HG02763 (cell line): Measurements from ENCODE around the gene DISC1.

Experiments
- ATAC-seq: cut with Tn5 transposase; IDR thresholded peaks from one replicate; pipeline ENCODE4 v1.9.1; 2021; ENCODE audit warnings: mild to moderate bottlenecking, moderate library complexity; ENCODE audit not compliant: unreplicated experiment

The DISC1 gene

DNA sequence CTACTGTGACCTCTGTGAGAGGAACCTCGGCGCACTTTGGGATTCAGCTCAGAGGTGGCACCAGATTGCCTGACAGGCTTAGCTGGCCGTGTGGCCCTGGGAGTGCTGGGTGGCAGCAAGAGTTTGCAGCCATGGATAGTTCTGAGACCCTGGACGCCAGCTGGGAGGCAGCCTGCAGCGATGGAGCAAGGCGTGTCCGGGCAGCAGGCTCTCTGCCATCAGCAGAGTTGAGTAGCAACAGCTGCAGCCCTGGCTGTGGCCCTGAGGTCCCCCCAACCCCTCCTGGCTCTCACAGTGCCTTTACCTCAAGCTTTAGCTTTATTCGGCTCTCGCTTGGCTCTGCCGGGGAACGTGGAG lies 67.5 kb downstream of the DISC1 start:
- no peak for ATAC-seq

DNA sequence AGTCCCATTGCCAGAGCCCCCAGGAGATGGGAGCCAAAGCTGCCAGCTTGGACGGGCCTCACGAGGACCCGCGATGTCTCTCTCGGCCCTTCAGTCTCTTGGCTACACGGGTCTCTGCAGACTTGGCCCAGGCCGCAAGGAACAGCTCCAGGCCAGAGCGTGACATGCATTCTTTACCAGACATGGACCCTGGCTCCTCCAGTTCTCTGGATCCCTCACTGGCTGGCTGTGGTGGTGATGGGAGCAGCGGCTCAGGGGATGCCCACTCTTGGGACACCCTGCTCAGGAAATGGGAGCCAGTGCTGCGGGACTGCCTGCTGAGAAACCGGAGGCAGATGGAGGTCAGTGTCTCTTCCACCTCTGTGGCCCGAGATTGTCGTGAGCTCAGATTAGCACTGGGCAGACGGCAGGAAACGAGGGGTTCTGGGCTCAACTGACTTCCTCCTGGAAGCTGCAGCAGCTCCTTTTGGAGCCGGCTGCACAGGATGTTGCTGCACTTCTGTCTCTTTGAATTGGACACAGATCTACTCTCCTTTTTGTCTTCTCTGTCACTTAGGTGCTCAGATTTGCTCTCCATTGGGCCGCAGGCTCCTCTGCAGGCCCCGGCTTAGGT lies 68.0 kb downstream of the DISC1 start:
- no peak for ATAC-seq

DNA sequence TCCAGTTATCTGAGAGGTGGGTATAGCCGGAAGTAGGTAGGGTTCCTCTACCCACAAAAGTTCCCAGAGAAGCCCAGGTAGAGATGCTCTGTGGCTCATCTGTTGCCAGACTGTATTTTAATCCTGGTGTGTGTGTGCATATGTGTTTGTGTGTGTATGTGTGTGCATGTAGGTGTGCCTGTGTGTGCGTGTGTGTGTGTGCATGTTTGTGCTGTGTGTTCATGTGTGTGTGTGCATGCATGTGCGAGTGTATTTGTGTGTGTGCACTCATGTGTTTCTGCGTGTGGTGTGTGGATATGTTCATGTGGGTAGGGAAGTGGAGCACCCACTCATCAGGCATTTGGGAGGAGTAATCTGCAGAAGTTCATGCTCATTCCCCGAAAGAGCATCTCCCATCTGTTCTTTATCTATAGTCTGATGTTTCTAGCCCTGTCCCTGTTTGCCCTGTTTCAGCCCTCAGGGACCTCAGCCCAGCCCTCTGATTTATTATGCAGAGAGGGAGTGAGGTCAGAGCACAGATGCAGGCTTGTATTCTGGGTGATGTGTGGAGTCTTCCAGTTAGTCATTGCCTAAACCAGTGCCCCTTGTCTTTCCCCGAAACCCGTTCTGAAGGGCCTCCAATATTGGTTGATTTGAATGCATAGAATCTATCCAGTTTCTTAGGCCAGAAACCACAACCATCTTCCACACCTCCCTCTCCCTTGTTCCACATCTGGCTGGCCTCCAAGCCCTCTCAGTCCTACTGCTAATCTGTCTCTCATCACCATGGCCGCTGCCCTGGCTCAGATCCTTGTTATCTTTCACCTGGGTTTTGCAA lies 69.1 kb downstream of the DISC1 start:
- ATAC-seq: no peak

DNA sequence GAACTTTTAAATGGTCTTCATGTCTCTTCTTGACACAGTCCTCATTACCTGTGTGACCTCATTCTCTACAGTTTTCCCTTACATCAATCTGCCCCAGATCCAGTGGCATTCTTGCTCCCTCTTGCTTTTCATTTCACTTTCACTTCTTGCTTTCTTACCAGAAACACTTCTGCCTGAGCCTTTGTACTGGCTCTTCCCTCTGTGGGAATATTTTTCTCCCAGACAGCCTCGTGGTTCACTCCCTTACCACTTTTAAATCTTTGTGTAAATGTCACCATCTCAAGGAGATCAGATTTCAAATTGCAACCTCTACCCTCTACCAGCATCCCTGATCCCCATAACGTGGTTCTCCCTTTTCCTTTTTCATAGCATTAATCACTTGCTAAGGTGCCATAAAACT lies 73.2 kb downstream of the DISC1 start:
- ATAC-seq: no peak

DNA sequence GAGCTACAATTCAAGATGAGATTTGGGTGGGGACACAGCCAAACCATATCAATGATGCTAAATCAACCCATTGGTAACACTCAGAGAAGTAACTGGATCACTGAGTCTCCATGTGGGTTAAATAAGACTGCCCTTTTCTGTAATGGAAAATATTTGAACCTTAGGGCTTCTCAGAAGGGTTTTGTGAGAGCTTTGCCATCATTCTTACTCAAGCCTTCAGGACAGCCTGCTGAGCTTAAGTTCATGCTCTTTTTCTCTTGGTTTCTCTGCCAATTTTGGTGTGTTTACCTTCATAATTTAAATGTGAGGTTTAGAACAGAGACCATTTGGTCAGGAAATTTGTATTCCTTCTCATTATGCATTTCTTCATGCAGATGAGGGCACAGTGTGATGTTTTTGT lies 74.7 kb downstream of the DISC1 start:
- no peak for ATAC-seq

DNA sequence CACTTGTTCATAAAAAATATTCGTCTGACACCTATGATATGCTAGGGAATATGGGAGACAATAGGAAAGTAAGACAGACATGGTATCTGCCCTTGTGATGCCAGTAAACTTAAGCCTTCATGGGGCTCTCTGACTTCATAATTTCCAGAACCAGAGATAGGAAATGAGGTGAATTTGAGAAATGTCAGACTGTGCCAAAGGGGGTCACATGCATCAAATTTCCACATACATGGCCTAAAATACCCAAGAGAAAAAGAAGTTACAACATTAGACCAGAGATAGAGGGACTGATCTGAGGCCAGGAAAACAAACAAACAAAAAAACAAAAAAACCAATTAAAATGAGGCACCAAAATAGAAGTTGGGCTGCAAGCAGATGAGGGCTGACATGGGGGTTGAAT lies 75.7 kb downstream of the DISC1 start:
- no peak for ATAC-seq

DNA sequence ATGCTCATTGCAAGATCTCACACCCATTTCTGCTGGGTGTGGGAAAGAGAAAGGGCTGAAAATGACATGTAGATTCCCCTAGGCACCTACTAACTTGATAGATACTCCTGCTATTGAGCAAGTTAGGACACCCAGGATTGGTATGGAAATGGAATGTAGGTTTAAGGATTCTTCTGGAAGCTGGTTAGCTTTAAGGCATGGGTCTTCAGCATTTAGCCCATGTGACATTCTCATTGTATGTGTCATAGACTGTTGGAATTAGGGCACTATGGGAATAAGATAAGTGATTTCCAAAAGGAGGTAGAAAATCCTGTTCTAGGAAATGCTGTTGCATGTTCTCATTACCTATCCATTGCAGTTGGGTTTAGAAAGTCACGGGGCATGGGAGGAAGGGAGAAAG lies 76.2 kb downstream of the DISC1 start:
- ATAC-seq: no peak

DNA sequence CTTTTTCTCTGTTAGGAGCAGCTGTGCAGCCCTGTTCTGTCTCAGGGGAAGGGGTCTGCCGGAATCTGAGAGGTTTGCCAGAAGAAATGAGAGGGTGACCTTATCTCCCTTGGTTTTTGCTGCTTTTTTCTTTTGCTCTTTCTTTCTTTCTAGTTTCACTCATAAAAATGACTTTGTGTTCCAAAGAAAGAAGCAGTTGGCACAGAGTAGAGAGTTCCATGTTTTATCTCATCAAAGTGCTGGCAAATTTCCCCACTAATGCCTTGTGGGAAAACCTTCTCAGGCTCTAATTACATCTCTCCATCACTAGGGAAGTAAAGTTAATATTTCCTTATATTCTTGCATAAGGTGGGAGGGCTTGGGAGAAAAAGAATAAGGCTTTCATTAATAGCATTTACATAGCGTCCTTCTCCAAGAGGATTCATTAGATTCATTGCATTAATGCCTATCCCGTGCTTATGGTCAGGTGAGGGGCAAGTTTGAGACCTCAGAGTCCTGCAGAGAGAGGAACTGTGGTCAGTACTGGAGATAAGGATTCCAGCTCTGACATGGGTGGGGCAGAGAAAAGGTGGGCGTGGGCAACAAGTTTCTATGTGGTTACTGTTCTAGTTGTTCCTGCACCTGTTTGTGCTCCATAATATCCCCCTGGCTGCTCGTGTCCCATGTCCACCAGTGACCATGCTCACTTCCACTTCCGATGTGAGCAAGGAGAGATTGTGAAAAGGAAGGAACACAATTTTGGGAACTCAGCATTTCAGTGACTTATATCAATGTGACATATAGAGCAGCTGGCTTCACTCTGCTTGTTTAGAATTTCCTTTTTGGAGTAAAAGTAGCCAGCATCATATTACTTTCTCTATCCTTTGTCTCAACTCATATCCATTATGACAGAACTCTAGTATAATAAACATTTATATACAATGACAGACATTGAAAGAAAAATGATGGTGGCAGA lies 79.5 kb downstream of the DISC1 start:
- ATAC-seq: no peak

DNA sequence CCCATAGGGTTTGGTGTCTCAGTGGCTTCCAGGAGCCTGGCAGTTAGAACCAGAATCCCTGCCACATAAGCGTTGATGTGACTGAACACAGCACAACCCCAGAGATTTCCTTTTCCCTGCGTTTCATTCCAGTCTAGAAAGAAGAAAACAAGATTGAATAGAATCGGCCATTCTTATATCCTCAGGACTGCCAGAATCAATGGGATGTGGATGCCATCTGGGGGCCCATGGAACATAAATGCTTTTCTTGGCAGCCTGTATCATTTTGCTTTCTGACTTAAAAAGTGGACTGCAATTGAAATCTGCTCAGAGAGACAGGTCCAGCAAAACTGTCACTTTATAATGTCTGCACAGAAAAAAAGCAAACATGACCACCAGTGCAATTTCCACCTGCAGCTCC lies 80.3 kb downstream of the DISC1 start:
- no peak for ATAC-seq

DNA sequence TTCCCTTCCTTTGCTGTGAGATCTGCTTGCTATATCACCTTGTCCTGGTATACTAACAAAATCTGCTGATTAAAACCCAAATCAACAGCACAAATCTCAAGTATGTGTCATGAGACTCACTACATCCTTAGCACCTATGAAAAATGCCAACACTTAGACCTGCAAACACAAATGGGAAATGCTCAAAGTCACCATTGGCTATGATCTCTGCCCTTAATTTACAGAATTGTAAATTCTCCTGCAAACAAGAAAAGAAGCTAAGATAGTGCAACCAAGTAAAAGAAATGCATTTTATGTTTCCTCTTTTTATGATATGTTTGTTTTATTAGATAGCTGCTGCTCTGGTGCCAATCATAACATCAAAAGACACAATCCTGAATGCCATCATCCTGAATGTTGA lies 80.8 kb downstream of the DISC1 start:
- no peak for ATAC-seq

DNA sequence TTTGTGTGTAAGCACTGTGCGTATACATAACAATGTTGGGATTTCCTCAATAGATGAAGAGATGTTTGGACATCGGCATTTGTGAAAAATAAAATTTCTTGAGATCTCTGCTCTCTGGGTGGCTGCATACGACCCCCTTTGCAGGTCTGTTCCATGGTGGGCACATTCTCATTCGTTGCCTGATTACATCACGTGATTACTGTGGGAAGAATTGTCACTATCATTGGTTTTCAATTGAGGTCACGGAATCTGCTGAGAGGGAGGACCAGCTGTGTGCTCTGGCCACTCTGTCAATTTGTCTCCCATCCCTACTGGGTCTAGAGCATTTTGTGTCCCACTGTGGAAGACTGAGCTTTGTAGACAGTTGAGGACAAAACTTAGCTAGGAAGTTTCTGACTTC lies 81.8 kb downstream of the DISC1 start:
- ATAC-seq: no peak

DNA sequence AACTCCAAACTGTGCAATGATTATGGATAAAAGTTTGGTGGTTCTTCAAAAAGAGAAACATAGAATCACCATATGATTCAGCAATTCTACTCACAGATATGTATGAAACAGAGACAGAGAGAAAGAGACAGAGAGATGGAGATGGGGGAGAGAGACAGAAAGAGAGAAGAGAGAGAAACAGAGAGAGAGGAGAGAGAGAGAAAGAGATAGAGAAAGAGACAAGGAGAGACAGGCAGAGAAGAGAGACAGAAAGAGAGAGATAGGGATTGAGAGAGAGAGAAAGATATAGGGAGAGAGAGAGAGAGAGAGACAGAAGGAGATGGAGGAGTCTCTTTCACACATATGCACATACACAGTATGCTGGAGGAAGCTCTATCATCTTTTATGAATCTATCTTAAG lies 87.8 kb downstream of the DISC1 start:
- no peak for ATAC-seq

DNA sequence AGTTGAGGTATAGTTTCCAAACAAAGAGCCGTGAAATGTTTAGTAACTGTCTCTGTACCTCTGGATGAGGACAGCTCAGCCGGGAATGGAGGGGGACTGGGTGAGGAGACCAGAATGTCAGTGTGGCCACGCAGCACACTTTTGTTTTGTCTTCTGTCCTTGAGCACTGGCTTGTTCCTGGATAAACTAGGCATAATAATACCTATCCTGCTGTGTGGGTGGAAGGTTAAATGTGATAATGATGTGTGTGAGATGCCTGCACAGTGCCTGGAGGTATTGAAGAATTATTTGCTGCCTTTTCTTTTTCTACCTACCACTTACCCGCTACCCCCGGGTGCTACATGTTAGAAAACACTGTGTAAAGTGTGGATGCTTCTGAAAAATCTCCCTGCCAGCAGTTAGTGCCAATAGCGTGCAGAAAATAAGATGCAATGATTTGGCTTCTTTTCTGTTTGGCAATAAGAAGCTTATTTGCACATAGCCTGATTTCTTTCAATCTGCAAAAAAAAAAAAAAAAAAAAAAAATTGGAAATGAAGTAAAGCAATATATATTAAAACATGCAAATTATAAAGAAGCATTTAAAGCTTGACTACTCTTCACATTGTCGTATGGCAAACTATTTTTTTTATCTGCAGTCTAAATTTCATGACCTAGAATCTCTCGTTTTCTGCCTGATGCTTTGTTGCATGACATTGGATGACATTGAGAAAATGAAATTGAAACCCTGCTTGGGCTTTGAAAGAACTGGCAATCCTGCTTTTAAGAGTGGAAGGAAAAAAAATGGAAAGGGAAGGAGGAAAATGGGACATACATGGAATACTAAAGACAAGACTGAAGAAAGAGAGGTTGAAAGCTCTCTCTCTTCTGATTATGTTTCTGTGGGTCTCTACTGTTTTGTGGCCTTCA lies 89.5 kb downstream of the DISC1 start:
- ATAC-seq: no peak

DNA sequence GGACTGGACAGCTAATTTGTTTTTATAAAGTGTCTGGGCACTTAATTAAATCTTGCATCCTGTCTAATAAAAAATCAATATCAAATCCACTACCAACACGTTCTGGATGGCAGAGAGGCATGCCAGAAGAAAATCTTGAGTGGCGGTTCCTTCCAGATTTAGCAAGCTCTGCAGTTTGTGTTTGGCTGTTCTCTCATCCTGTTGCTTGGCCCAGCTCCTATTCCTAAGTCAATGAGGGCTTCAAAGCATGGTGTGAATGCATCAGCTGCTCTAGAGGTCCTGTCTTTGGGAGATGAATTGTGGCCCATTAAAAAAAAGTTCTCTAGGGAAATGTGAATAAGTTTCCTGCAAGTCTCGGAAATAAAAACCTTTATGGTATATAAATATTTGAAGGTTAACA lies 90.3 kb downstream of the DISC1 start:
- ATAC-seq: no peak

DNA sequence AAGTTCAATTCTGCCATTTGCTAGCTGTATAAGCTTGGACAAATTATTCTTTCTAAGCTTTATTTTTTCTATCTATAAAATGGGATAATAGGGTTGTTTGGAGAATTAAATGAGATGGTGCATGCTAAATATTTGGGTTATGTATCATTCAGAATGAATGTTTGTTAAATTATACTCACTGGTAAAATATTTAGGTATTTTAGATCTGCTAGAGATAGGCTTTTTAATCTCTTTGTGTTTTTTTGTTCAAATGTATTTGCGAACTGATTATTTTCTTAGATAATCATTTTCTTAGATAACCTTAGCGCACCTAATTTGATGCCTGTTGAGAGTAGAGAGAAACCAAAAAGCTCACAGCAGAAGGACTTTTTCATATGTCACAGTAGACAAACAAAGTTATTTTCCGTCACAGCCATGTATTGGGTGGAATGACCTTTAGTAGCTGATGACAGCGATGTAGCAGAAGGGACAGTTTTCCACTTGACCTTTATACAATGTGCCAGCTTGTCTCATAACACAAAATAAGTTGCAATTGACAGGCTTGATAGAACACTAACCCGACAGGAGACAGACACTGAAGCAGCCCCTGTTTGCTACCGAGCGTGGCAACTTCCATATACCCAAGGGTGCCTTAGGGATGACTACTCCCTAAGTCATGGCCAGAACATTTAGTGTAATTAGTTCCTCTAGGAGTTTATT lies 93.0 kb downstream of the DISC1 start:
- no peak for ATAC-seq

DNA sequence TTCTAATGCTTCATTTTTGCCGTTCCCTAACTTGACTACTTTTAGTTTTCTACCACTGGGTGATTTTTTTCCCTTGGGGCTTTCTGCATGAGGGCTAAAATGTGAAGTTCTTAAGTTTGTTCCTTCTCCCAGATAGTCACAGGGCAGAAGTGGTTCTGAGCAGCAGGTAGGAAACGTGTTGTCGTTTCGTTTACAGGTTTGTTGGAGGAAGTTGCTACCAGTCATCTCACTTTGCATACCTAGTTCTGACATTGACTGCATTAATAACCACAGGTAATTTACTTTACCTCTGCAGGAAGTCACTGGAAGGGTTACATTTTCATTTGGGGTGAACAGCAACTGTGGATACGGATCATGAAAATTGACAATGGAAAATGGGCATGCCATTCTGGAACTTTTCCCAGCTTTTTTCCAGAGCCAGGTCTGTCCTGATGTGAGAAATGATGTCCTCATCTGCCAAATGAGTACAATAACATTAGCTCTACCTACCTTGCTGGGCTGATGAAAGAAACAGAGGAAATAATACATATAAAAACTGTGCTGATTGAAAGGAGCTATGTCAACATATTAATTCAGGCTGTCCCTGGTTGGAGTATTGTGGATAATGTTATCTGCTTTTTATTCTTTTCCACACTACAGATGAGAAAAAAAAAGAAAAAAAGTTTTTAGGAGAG lies 94.2 kb downstream of the DISC1 start:
- ATAC-seq: no peak

DNA sequence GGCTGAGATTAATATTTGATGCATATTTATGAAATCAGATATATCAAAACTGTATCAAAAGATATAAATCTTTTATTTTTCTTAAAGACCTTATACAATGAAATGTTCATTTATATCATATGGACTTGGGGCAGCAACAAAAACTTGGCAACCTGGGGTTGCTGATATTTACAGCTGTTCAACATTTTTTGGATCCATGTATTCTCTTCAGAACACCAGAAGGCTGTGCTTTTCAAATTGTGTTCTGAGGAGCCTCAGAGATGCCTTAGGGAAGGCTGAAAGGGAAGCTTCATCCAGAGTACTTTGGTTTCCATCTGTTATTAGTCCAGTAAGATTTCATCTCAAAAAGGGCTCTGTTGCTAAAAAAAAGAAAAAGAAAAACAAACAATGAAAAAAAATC lies 94.8 kb downstream of the DISC1 start:
- ATAC-seq: no peak

DNA sequence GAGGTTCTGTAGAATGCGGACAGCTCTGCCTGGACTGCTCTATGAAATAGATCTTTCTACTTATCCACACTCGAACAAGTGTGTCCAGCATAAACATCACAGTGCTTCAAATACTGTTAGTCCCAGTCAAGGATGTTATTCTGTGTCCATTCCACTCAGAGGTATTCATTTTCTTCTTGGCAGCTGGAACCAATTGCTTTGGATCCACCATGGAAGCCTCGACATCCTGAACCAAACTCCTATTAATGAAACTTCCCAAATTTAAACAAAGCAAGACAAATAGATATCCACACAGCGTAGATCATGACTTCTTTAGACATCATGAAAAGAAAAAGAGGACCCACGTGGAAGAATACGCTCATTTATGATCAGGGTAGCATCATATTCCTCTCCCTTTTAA lies 95.8 kb downstream of the DISC1 start:
- ATAC-seq: no peak

DNA sequence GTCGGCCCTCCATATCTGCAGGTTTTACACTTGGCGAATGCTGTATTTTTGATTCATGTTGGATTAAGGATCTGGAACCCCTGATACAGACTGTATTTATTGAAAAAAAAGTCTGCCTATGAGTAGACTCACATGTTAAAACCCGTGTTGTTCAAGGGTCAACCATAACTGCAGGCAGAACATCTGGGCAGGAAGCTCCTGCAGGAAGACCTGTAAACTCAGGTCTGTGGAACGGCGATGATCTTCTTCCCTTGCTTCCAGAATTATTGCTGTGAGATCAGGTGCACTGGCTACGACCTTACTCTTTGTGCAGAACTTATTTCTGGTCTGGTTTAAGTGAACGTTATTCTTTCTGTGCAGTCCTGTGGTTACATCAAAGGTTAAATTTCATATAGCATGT lies 96.6 kb downstream of the DISC1 start:
- no peak for ATAC-seq

DNA sequence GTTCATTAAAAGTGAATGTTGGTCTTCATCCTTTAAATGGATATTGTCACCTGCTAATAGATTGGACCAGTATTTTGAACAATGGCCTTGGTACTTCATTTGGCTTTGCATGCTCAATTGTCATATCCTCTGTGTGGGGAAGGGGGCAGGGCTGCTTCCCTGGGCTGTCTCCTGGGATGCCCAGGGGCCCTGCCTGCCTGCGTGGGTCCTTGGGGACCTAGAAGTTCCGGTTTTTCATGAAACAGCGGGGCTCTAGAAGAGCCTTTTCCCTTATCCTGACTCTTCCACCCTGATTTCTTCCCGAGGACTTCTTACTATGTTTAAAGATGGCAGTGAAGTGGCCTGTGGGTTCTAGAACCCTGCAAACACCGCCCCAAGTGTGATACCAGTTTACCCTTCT lies 97.5 kb downstream of the DISC1 start:
- no peak for ATAC-seq
